ENCODE results near the gene TRIM46. TPM values are rescaled to one million over a fixed set of nuclear protein-coding genes. Genes with fewer than 3 reads are reported as not detected.

TRIM46 gene
- total and polyA plus RNA-seq, 2 experiments from 2014 or later = 8.1 to 15.4 TPM

GRCh38 chr1:155170806-155171205 lies 2.8 kb upstream of the TRIM46 start (continued):
- TF ChIP-seq ZNF462 (CRISPR knock-in tag; IDR thresholded peaks at IDR 0.05) (no peak), REST (IDR thresholded peaks at IDR 0.05; ENCODE audit: unreplicated experiment) (no peak), NANOG (IDR thresholded peaks at IDR 0.05; ENCODE audit: borderline replicate concordance) (no peak), POLR2AphosphoS5 (IDR thresholded peaks at IDR 0.05; ENCODE audit: low read depth) (no peak), ETS1 (IDR thresholded peaks at IDR 0.05) (no peak), STAT1 (IDR thresholded peaks at IDR 0.05; ENCODE audit: unreplicated experiment) (no peak), ZNF114 (CRISPR knock-in tag; IDR thresholded peaks at IDR 0.05) (no peak)

Data from GM23338 (cell line).